KMS-11 (cell line): Measurements from ENCODE around the gene CPPED1.

Experiments used
- H2AFZ ChIP-seq: fragments of 200-600 bp; sonication (generic); 2 replicates; pipeline ENCODE4 v1.6.1; 2016; ENCODE audit warnings: antibody characterized with exemption, mixed run types, low read depth
- H3K27ac ChIP-seq: fragments of 200-600 bp; sonication (generic); 2 replicates; pipeline ENCODE4 v1.6.1; 2016; ENCODE audit warnings: mild to moderate bottlenecking, mixed run types
- H3K27me3 ChIP-seq: fragments of 200-600 bp; sonication (generic); 2 replicates; pipeline ENCODE4 v1.6.1; 2017; ENCODE audit warnings: mild to moderate bottlenecking, low read depth, mixed run types, moderate library complexity; ENCODE audit not compliant: insufficient read depth
- H3K36me3 ChIP-seq: fragments of 200-600 bp; sonication (generic); 2 replicates; pipeline ENCODE4 v1.6.1; 2017; ENCODE audit warnings: mild to moderate bottlenecking, mixed run types; ENCODE audit not compliant: insufficient read depth
- H3K4me1 ChIP-seq: fragments of 200-600 bp; sonication (generic); 2 replicates; pipeline ENCODE4 v1.6.1; 2016; ENCODE audit warnings: mild to moderate bottlenecking, low read depth, mixed run types; ENCODE audit not compliant: poor library complexity, severe bottlenecking
- H3K4me2 ChIP-seq: fragments of 200-600 bp; sonication (generic); 2 replicates; pipeline ENCODE4 v1.7.0; 2016; ENCODE audit warnings: mild to moderate bottlenecking, mixed run types
- H3K4me3 ChIP-seq: fragments of 200-600 bp; sonication (generic); IDR thresholded peaks from 2 replicates; pipeline ENCODE4 v1.6.1; 2017; ENCODE audit warnings: low read depth, low read length, mixed read lengths; ENCODE audit not compliant: insufficient read depth
- H3K79me2 ChIP-seq: fragments of 200-600 bp; sonication (generic); 2 replicates; pipeline ENCODE4 v1.6.1; 2016; ENCODE audit warnings: low read depth, mixed run types; ENCODE audit not compliant: insufficient read depth
- H3K9ac ChIP-seq: fragments of 200-600 bp; sonication (generic); 2 replicates; pipeline ENCODE4 v1.6.1; 2016; ENCODE audit warnings: mild to moderate bottlenecking, mixed run types
- H4K20me1 ChIP-seq: fragments of 200-600 bp; sonication (generic); 2 replicates; pipeline ENCODE4 v1.6.1; 2016; ENCODE audit warnings: mild to moderate bottlenecking, mixed run types; ENCODE audit not compliant: insufficient read depth
- TF ChIP-seq, protein P1 (sequence below): fragments of 200-600 bp; sonication (generic); conservative IDR thresholded peaks from 2 replicates; pipeline ENCODE4 v1.6.1; 2017; ENCODE audit warnings: low read depth, mild to moderate bottlenecking, antibody characterized with exemption, low read length, moderate library complexity, mixed read lengths

The CPPED1 gene

DNA sequence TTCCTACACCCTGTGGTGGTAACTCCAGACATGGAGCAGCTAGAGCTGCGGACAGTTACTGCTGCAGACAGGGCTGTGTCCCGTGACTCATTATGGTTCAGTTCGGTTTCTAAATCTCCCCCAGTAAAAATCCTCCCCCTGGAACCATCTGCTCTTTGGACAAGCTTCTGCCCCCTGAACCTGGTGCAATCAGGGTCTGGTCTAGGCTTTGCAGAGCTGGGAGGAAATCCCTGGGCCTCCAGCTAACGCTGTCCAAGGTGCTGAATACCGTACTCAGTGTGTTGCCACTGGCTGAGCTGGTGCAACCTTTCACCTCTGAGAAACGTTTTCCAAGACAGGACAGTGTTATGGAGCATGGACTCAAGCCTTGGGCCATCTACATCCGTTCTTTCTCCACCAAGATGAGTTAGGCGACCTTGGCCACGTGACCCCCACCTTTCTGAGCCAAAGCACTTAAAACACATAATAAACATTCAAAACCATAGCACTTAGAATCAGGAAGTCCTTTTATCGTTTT, 142.0 kb downstream of the CPPED1 start:
- no peak overlapping the region for H2AFZ ChIP-seq
- no peak overlapping the region for H3K9ac ChIP-seq
- H3K27me3 ChIP-seq = no peaks in the 10 kb centered on the region
- no peaks in the 10 kb centered on the region for H3K79me2 ChIP-seq
- TF ChIP-seq, protein P1, sequence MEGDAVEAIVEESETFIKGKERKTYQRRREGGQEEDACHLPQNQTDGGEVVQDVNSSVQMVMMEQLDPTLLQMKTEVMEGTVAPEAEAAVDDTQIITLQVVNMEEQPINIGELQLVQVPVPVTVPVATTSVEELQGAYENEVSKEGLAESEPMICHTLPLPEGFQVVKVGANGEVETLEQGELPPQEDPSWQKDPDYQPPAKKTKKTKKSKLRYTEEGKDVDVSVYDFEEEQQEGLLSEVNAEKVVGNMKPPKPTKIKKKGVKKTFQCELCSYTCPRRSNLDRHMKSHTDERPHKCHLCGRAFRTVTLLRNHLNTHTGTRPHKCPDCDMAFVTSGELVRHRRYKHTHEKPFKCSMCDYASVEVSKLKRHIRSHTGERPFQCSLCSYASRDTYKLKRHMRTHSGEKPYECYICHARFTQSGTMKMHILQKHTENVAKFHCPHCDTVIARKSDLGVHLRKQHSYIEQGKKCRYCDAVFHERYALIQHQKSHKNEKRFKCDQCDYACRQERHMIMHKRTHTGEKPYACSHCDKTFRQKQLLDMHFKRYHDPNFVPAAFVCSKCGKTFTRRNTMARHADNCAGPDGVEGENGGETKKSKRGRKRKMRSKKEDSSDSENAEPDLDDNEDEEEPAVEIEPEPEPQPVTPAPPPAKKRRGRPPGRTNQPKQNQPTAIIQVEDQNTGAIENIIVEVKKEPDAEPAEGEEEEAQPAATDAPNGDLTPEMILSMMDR = no peak
- no peak overlapping the region for H3K27ac ChIP-seq
- no peaks in the 10 kb centered on the region for H3K36me3 ChIP-seq
- H4K20me1 ChIP-seq = no peaks in the 10 kb centered on the region
- no peak overlapping the region for H3K4me2 ChIP-seq
- no peaks in the 10 kb centered on the region for H3K4me1 ChIP-seq
- H3K4me3 ChIP-seq = no peak overlapping the region

DNA sequence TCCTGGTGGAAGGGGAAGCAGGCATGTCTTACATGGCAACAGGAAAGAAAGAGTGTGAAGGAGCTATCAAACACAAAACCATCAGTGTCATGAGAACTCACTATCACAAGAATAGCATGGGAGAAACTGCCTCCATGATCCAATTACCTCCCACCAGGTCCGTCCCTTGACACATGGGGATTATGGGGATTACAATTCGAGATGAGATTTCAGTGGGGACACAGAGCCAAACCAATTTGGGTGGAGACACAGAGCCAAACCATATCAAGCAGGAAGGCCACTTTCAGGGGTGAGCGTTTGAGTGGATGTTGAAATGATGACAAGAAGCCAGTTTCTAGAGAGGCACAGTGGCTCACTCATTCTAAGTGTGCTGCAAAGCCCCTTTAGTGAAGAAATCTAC, 143.8 kb downstream of the CPPED1 start:
- Histone ChIP-seq H4K20me1 (no peaks in the 10 kb centered on the region), H3K27me3 (no peaks in the 10 kb centered on the region), H3K4me2 (no peak overlapping the region), H3K4me1 (no peaks in the 10 kb centered on the region), H2AFZ (no peak overlapping the region), H3K36me3 (no peaks in the 10 kb centered on the region), H3K9ac (no peak overlapping the region), H3K4me3 (no peak overlapping the region), H3K79me2 (no peaks in the 10 kb centered on the region), H3K27ac (no peak overlapping the region)
- TF ChIP-seq, protein P1 = no peak

DNA sequence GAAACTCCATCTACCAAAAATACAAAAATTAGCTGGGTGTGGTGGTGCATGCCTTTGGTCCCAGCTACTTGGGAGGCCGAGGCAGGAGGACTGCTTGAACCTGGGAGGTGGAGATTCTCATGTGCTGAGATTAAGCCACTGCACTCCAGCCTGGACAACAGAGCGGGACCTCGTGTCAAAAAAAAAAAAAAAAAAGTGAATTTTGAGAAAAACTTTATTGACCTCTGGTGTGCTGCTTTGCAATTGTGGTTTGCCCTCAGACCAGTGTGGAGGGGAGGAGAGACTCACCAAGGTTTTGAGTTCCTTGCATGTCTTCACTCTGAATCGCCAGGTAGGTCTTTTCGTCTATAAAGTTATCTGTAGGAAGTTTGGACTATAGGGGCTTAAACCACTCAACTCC, 145.2 kb downstream of the CPPED1 start:
- Histone ChIP-seq H3K4me1 (no peaks in the 10 kb centered on the region), H3K4me3 (no peak overlapping the region), H3K9ac (no peak overlapping the region), H3K27me3 (no peaks in the 10 kb centered on the region), H4K20me1 (no peaks in the 10 kb centered on the region), H3K27ac (no peak overlapping the region), H2AFZ (no peak overlapping the region), H3K36me3 (no peaks in the 10 kb centered on the region), H3K4me2 (no peak overlapping the region), H3K79me2 (no peaks in the 10 kb centered on the region)
- TF ChIP-seq, protein P1 = no peak

DNA sequence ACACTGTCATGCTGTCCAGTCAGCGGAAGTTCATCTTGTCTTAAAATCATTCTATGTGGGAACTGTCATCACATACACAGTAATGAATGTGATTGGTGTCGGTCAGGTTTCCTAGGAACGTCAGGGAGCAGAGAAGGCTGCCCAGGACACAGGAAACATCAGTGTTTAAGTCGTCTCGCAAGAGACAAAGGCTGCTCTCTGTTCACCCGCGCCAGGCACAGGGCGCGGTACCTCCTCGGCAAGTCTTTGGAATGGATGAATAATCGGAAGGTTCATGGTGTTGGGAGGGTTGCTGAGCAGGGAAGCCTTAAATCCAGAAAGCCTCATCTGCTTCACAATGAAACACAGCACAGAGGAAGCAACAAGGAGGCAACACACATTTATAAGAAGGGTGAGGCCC, 148.2 kb downstream of the CPPED1 start:
- H2AFZ ChIP-seq = no peak overlapping the region

More for the DNA sequence above, 148.2 kb downstream of the CPPED1 start:
- Histone ChIP-seq H4K20me1 (no peaks in the 10 kb centered on the region), H3K27me3 (no peaks in the 10 kb centered on the region), H3K4me3 (no peak overlapping the region), H3K36me3 (no peaks in the 10 kb centered on the region), H3K79me2 (no peaks in the 10 kb centered on the region), H3K4me1 (no peaks in the 10 kb centered on the region), H3K4me2 (no peak overlapping the region), H3K27ac (no peak overlapping the region), H3K9ac (no peak overlapping the region)
- TF ChIP-seq, protein P1 = no peak
